ENCODE measurements around the gene SLC25A21.

The SLC25A21 gene

GRCh38 chr14:37140176-37140575 lies 32.2 kb downstream of the SLC25A21 start:
- no peak for DNase-seq

GRCh38 chr14:37139710-37140109 lies 32.7 kb downstream of the SLC25A21 start:
- no peak for DNase-seq

- no peak for DNase-seq
Measured at GRCh38 chr14:37138898-37139297, 33.5 kb downstream of the SLC25A21 start.

GRCh38 chr14:37133284-37133913 lies 39.0 kb downstream of the SLC25A21 start:
- DNase-seq = no peak

GRCh38 chr14:37131205-37131604 lies 41.2 kb downstream of the SLC25A21 start:
- no peak for DNase-seq

GRCh38 chr14:37129047-37129446 lies 43.4 kb downstream of the SLC25A21 start:
- DNase-seq = no peak

GRCh38 chr14:37124614-37125013 lies 47.8 kb downstream of the SLC25A21 start:
- no peak for DNase-seq

GRCh38 chr14:37122919-37123639 lies 49.3 kb downstream of the SLC25A21 start:
- no peak for DNase-seq

GRCh38 chr14:37122288-37122687 lies 50.1 kb downstream of the SLC25A21 start:
- DNase-seq = no peak

- no peak for DNase-seq
Measured at GRCh38 chr14:37118673-37119366, 53.6 kb downstream of the SLC25A21 start.

- DNase-seq = no peak
Measured at GRCh38 chr14:37116933-37117849, 55.2 kb downstream of the SLC25A21 start.

GRCh38 chr14:37115406-37115805 lies 57.0 kb downstream of the SLC25A21 start:
- no peak for DNase-seq

- DNase-seq = no peak
Measured at GRCh38 chr14:37114559-37114958, 57.8 kb downstream of the SLC25A21 start.

- DNase-seq = no peak
Measured at GRCh38 chr14:37114002-37114401, 58.4 kb downstream of the SLC25A21 start.

GRCh38 chr14:37098132-37098531 lies 74.3 kb downstream of the SLC25A21 start:
- DNase-seq = no peak

GRCh38 chr14:37094502-37094901 lies 77.9 kb downstream of the SLC25A21 start:
- no peak for DNase-seq

GRCh38 chr14:37093364-37093763 lies 79.0 kb downstream of the SLC25A21 start:
- DNase-seq = no peak

- no peak for DNase-seq
Measured at GRCh38 chr14:37091651-37092050, 80.8 kb downstream of the SLC25A21 start.

GRCh38 chr14:37090026-37090425 lies 82.4 kb downstream of the SLC25A21 start:
- DNase-seq = no peak

GRCh38 chr14:37089410-37089809 lies 83.0 kb downstream of the SLC25A21 start:
- no peak for DNase-seq

- DNase-seq = no peak
Measured at GRCh38 chr14:37088356-37089215, 83.8 kb downstream of the SLC25A21 start.

- no peak for DNase-seq
Measured at GRCh38 chr14:37087520-37087919, 84.9 kb downstream of the SLC25A21 start.
